IMR-90 (cell line): Measurements from ENCODE around the gene BOD1. TPM values are rescaled to one million over a fixed set of nuclear protein-coding genes. Genes with fewer than 3 reads are reported as not detected.

Experiments used
- ATAC-seq: fragments of 200-7000 bp; cut with Tn5 transposase; 2 replicates; pipeline ENCODE4 v1.9.1; 2020; ENCODE audit warnings: low read depth, mild to moderate bottlenecking, moderate library complexity
- BruUV-seq: library from RNA; stranded (reverse); fragments of 400-500 nt; replicated peaks from 2 replicates; lab custom pipeline; 2021; lab: Mats Ljungman, UMichigan
- CTCF ChIA-PET: fragments of 300-600 bp; formaldehyde crosslinking; extraction: SDS; loops from one replicate; lab custom pipeline; 2021; ENCODE audit warnings: antibody characterized with exemption; lab: Yijun Ruan, JAX
- POLR2A ChIA-PET: fragments of 300-600 bp; sonication (Branson Sonifier 250); formaldehyde crosslinking; loops from one replicate; lab custom pipeline; 2022; ENCODE audit warnings: antibody characterized with exemption; ENCODE audit not compliant: unreplicated experiment; lab: Charles Lee
- DNase-seq: peaks from one replicate; pipeline ENCODE4 v3.0.0; 2013
- H2AFZ ChIP-seq: replicated peaks from 2 replicates; pipeline ENCODE3; 2013; ENCODE audit warnings: low read length, mild to moderate bottlenecking; ENCODE audit not compliant: poor library complexity
- H2AK5ac ChIP-seq: 2 replicates; pipeline ENCODE4 v1.6.1; 2013; ENCODE audit warnings: low read depth, low read length, inconsistent platforms
- H2AK9ac ChIP-seq: replicated peaks from 2 replicates; pipeline ENCODE3; 2013; ENCODE audit warnings: mild to moderate bottlenecking, low read depth, low read length, moderate library complexity; ENCODE audit not compliant: poor library complexity
- H2BK120ac ChIP-seq: 2 replicates; pipeline ENCODE4 v1.6.1; 2013; ENCODE audit warnings: low read depth, low read length, inconsistent platforms
- H2BK15ac ChIP-seq: 3 replicates; pipeline ENCODE4 v1.6.1; 2013; ENCODE audit warnings: low read depth, low read length, inconsistent platforms
- H2BK20ac ChIP-seq: 2 replicates; pipeline ENCODE4 v1.6.1; 2013; ENCODE audit warnings: low read depth, mild to moderate bottlenecking, inconsistent platforms, low read length, moderate library complexity
- H2BK5ac ChIP-seq: 2 replicates; pipeline ENCODE4 v1.6.1; 2013; ENCODE audit warnings: mild to moderate bottlenecking, low read depth, low read length, inconsistent platforms; ENCODE audit not compliant: poor library complexity, severe bottlenecking
- H3K14ac ChIP-seq: replicated peaks from 2 replicates; pipeline ENCODE4 v1.6.1; 2013; ENCODE audit warnings: low read depth, low read length, inconsistent platforms
- H3K18ac ChIP-seq: 2 replicates; pipeline ENCODE4 v1.6.1; 2013; ENCODE audit warnings: low read depth, low read length, control low read depth
- H3K23ac ChIP-seq: 2 replicates; pipeline ENCODE4 v1.6.1; 2013; ENCODE audit warnings: low read depth, low read length, inconsistent platforms
- H3K27ac ChIP-seq: 2 replicates; pipeline ENCODE4 v1.5.1; 2013; ENCODE audit warnings: mild to moderate bottlenecking, control low read depth, low read length; ENCODE audit not compliant: insufficient read depth
- H3K27me3 ChIP-seq: 2 replicates; pipeline ENCODE4 v1.6.1; 2013; ENCODE audit warnings: low read length; ENCODE audit not compliant: control insufficient read depth, insufficient read depth
- H3K36me3 ChIP-seq: 2 replicates; pipeline ENCODE4 v1.6.1; 2013; ENCODE audit warnings: low read length, mixed read lengths; ENCODE audit not compliant: control insufficient read depth, insufficient read depth
- H3K4ac ChIP-seq: 2 replicates; pipeline ENCODE4 v1.6.1; 2013; ENCODE audit warnings: low read depth, low read length, inconsistent platforms
- H3K4me1 ChIP-seq: 2 replicates; pipeline ENCODE4 v1.6.1; 2013; ENCODE audit warnings: low read length, mixed read lengths; ENCODE audit not compliant: control insufficient read depth, insufficient read depth
- H3K4me2 ChIP-seq: 2 replicates; pipeline ENCODE4 v1.6.1; 2013; ENCODE audit warnings: low read depth, mild to moderate bottlenecking, control low read depth, low read length, moderate library complexity
- H3K4me3 ChIP-seq: 2 replicates; pipeline ENCODE4 v1.5.1; 2013; ENCODE audit warnings: low read depth, mild to moderate bottlenecking, control low read depth, low read length, moderate library complexity; ENCODE audit not compliant: insufficient read depth
- H3K56ac ChIP-seq: 2 replicates; pipeline ENCODE4 v1.6.1; 2013; ENCODE audit warnings: low read length, inconsistent platforms; ENCODE audit not compliant: insufficient read depth; ENCODE audit errors: extremely low read depth
- H3K79me1 ChIP-seq, 2 experiments: 2 replicates each; pipeline ENCODE4 v1.6.1; 2013; ENCODE audit warnings: low read length in 2 of 2, inconsistent platforms in 1 of 2, low read depth in 1 of 2
- H3K9ac ChIP-seq: 2 replicates; pipeline ENCODE4 v1.6.1; 2013; ENCODE audit warnings: low read depth, low read length, control low read depth
- H3K9me1 ChIP-seq: 2 replicates; pipeline ENCODE4 v1.6.1; 2013; ENCODE audit warnings: low read length, inconsistent platforms; ENCODE audit not compliant: insufficient read depth
- H3K9me3 ChIP-seq: 2 replicates; pipeline ENCODE4 v1.6.1; 2013; ENCODE audit warnings: low read length; ENCODE audit not compliant: control insufficient read depth, insufficient read depth
- H4K20me1 ChIP-seq: 2 replicates; pipeline ENCODE4 v1.6.1; 2013; ENCODE audit warnings: low read length, inconsistent platforms; ENCODE audit not compliant: insufficient read depth
- H4K5ac ChIP-seq: 2 replicates; pipeline ENCODE4 v1.6.1; 2013; ENCODE audit warnings: mild to moderate bottlenecking, low read depth, low read length, control low read depth
- H4K8ac ChIP-seq, 2 experiments: 2 replicates each; pipeline ENCODE4 v1.6.1; 2013; ENCODE audit warnings: low read depth in 2 of 2, low read length in 2 of 2, control low read depth in 1 of 2, inconsistent platforms in 1 of 2
- H4K91ac ChIP-seq: 2 replicates; pipeline ENCODE4 v1.6.1; 2013; ENCODE audit warnings: low read depth, low read length, inconsistent platforms; ENCODE audit not compliant: insufficient read depth
- BHLHE40 ChIP-seq: fragments of 150-350 bp; IDR thresholded peaks from 2 replicates; pipeline ENCODE4 v1.6.1; 2016; ENCODE audit warnings: mild to moderate bottlenecking, low read depth, low read length
- CEBPB ChIP-seq: IDR thresholded peaks from 2 replicates; pipeline ENCODE4 v1.6.1; 2012; ENCODE audit warnings: low read depth, low read length, improper control_type of control experiment
- CTCF ChIP-seq: conservative IDR thresholded peaks from 2 replicates; pipeline ENCODE4 v1.5.1; 2012; ENCODE audit warnings: mild to moderate bottlenecking, low read depth, low read length, improper control_type of control experiment
- ELK1 ChIP-seq: fragments of 150-350 bp; IDR thresholded peaks from 2 replicates; pipeline ENCODE4 v1.6.1; 2016; ENCODE audit warnings: low read depth, mild to moderate bottlenecking, low read length, moderate library complexity, borderline replicate concordance
- FOS ChIP-seq: fragments of 150-350 bp; IDR thresholded peaks from 2 replicates; pipeline ENCODE4 v1.6.1; 2016; ENCODE audit warnings: low read depth, low read length
- MAFK ChIP-seq: IDR thresholded peaks from 2 replicates; pipeline ENCODE4 v1.6.1; 2012; ENCODE audit warnings: low read depth, low read length, improper control_type of control experiment
- MXI1 ChIP-seq: IDR thresholded peaks from 2 replicates; pipeline ENCODE4 v1.6.1; 2012; ENCODE audit warnings: low read depth, mild to moderate bottlenecking, low read length, moderate library complexity, borderline replicate concordance
- NFE2L2 ChIP-seq: fragments of 150-350 bp; IDR thresholded peaks from 2 replicates; pipeline ENCODE4 v1.6.1; 2016; ENCODE audit warnings: low read depth, mild to moderate bottlenecking, low read length
- POLR2A ChIP-seq: IDR thresholded peaks from 2 replicates; pipeline ENCODE4 v1.6.1; 2012; ENCODE audit warnings: mild to moderate bottlenecking, low read depth, low read length
- RCOR1 ChIP-seq: IDR thresholded peaks from 2 replicates; pipeline ENCODE4 v1.6.1; 2012; ENCODE audit warnings: mild to moderate bottlenecking, low read length, improper control_type of control experiment; ENCODE audit not compliant: insufficient replicate concordance
- WGBS, 2 experiments: methylation state at CpG; one replicate each; pipeline versions ENCODE4 v1.1.5 to v1.1.7; 2013; ENCODE audit warnings: missing lambda C conversion rate in 2 of 2; ENCODE audit not compliant: insufficient read length in 1 of 2; ENCODE audit errors: extremely low coverage in 2 of 2; 5-methylcytosine and 5-hydroxymethylcytosine counted together
- dilution Hi-C: fragments of 300-500 bp; cut with HindIII; formaldehyde crosslinking; loops from one replicate; pipeline ENCODE4 v1.14.3; 2018; ENCODE audit warnings: low sequenced_read_pairs; ENCODE audit not compliant: unreplicated experiment
- in situ Hi-C: fragments of 300-500 bp; cut with MboI; formaldehyde crosslinking; loops from 3 replicates; pipeline ENCODE4 v1.14.3; 2019; ENCODE audit warnings: low sequenced_read_pairs, inconsistent platforms, mixed read lengths
- intact Hi-C: fragments of 100-400 bp; cut with micrococcal nuclease; formaldehyde crosslinking; loops from 2 replicates; pipeline ENCODE4 v1.10.0; 2022
- polyA plus RNA-seq, 3 experiments: library from polyadenylated mRNA; depleted of rRNA; stranded (reverse); fragments of >200 nt; gene quantifications; 2 replicates each; pipeline ENCODE4 v1.2.3, GENCODE V29; 2012; ENCODE audit warnings: low replicate concordance in 1 of 3
- total RNA-seq: library from RNA; depleted of rRNA; stranded (reverse); fragments of >200 nt; gene quantifications from 2 replicates; pipeline ENCODE4 v1.2.3, GENCODE V29; 2012

The BOD1 gene
- total and polyA plus RNA-seq, 2 of the 4 experiments (the other 2 are of a cell fraction), result 57.9 to 71.7 TPM

GRCh38 chr5:173627271-173627670, 10.8 kb upstream of the BOD1 start:
- H3K4me3 ChIP-seq, result no peak overlapping the region
- intact Hi-C loops, result no loop called here
- CTCF ChIA-PET, result interaction anchor here (1.0 kb wide), 1 partner anchor 346 kb away, joined by 4 read pairs; no protein-coding TSS in a partner anchor

More at GRCh38 chr5:173627271-173627670, 10.8 kb upstream of the BOD1 start:
- POLR2A ChIA-PET, result no interaction called here
- dilution Hi-C loops (no loop called here), in situ Hi-C loops (no loop called here)
- no peaks in the 10 kb centered on the region for H3K79me1 ChIP-seq
- H2AK5ac ChIP-seq, result no peak overlapping the region
- no peak overlapping the region for H2BK120ac ChIP-seq
- H3K4ac ChIP-seq, result no peak overlapping the region
- no peaks in the 10 kb centered on the region; the same call in 1 of the 2 replicates for H3K9me1 ChIP-seq
- H2BK20ac ChIP-seq, result no peak overlapping the region
- H3K27ac ChIP-seq, result no peak overlapping the region
- H4K91ac ChIP-seq, result no peak overlapping the region
- no peak overlapping the region for H3K56ac ChIP-seq
- no peak overlapping the region for H3K23ac ChIP-seq
- no peak overlapping the region for H3K14ac ChIP-seq
- no peak overlapping the region for H3K9ac ChIP-seq
- H3K18ac ChIP-seq, result no peak overlapping the region
- no peak overlapping the region for H2AK9ac ChIP-seq
- H3K36me3 ChIP-seq, result no peaks in the 10 kb centered on the region
- ATAC-seq (no peak), DNase-seq (no peak)
- TF ChIP-seq MAFK (no peak), CTCF (no peak), FOS (no peak), BHLHE40 (no peak), ELK1 (no peak), NFE2L2 (no peak), RCOR1 (no peak), CEBPB (no peak), POLR2A (no peak), MXI1 (no peak)
- no peaks in the 10 kb centered on the region for H3K9me3 ChIP-seq
- BruUV-seq, result no TSS peak
- H4K8ac ChIP-seq, result no peak overlapping the region
- no peak overlapping the region for H3K4me2 ChIP-seq
- peaks cover 30% of the 10 kb centered on the region for H3K27me3 ChIP-seq
- H2BK15ac ChIP-seq, result no peak overlapping the region
- WGBS, 2 experiments, result no CpG with 5 or more reads among the region's 4 CpGs
- H4K20me1 ChIP-seq, result no peaks in the 10 kb centered on the region
- no peak overlapping the region for H2AFZ ChIP-seq
- no peak overlapping the region for H2BK5ac ChIP-seq
- no peak overlapping the region for H4K5ac ChIP-seq
- H3K4me1 ChIP-seq, result peaks cover 3% of the 10 kb centered on the region; the same call in 1 of the 2 replicates
